HTERT RPE-1 (cell line): Measurements from ENCODE around the gene KRT33B.
"Not testable (repeated sequence)": the region's sequence is repeated elsewhere in the genome, so short reads cannot be mapped to it uniquely, and the experiment has no call there.

ENCODE experiments used
- in situ Hi-C: fragments of 300-500 bp; cut with MboI; formaldehyde crosslinking; loops from 4 replicates; pipeline ENCODE4 v1.14.3; 2020; ENCODE audit warnings: low sequenced_read_pairs

Gene KRT33B

GRCh38 chr17:41350381-41350878 is 19.2 kb downstream of the KRT33B start, which contains the start of gene KRT33A:
Gene KRT33A (minus strand): TSS chr17:41350828. CDS start chr17:41350767, 61 bp downstream.
- in situ Hi-C loops, result not testable (repeated sequence)

- in situ Hi-C loops, result no loop called here
Measured at GRCh38 chr17:41347869-41348760, 21.5 kb downstream of the KRT33B start.

GRCh38 chr17:41346421-41346820 is 23.2 kb downstream of the KRT33B start:
- in situ Hi-C loops, result not testable (repeated sequence)

GRCh38 chr17:41345992-41346391 is 23.6 kb downstream of the KRT33B start:
- in situ Hi-C loops, result no loop called here

- in situ Hi-C loops, result no loop called here
Measured at GRCh38 chr17:41343029-41343428, 26.6 kb downstream of the KRT33B start.

- in situ Hi-C loops, result no loop called here
Measured at GRCh38 chr17:41340934-41341861, 28.4 kb downstream of the KRT33B start.

GRCh38 chr17:41340494-41340893 is 29.1 kb downstream of the KRT33B start:
- in situ Hi-C loops, result no loop called here

GRCh38 chr17:41339571-41340172 is 29.9 kb downstream of the KRT33B start:
- in situ Hi-C loops, result no loop called here

- in situ Hi-C loops, result no loop called here
Measured at GRCh38 chr17:41338961-41339485, 30.6 kb downstream of the KRT33B start.

- in situ Hi-C loops, result no loop called here
Measured at GRCh38 chr17:41335747-41336146, 33.9 kb downstream of the KRT33B start.

GRCh38 chr17:41334385-41335305 is 35.0 kb downstream of the KRT33B start:
- in situ Hi-C loops, result no loop called here

GRCh38 chr17:41333836-41334235 is 35.8 kb downstream of the KRT33B start:
- in situ Hi-C loops, result no loop called here

- in situ Hi-C loops, result no loop called here
Measured at GRCh38 chr17:41333098-41333497, 36.5 kb downstream of the KRT33B start.

GRCh38 chr17:41332239-41332638 is 37.4 kb downstream of the KRT33B start:
- in situ Hi-C loops, result no loop called here

GRCh38 chr17:41331606-41332005 is 38.0 kb downstream of the KRT33B start:
- in situ Hi-C loops, result no loop called here

GRCh38 chr17:41329279-41329948 is 40.2 kb downstream of the KRT33B start:
- in situ Hi-C loops, result no loop called here

- in situ Hi-C loops, result no loop called here
Measured at GRCh38 chr17:41328207-41328606, 41.4 kb downstream of the KRT33B start.

- in situ Hi-C loops, result no loop called here
Measured at GRCh38 chr17:41327411-41328120, 42.0 kb downstream of the KRT33B start.
